Measurements from ENCODE around the gene ARHGAP18.

Gene ARHGAP18

GRCh38 chr6:129667621-129668020 is 42.4 kb downstream of the ARHGAP18 start:
- Histone ChIP-seq H2AFZ (ENCODE audit: low read depth, low read length, severe bottlenecking) (no peak overlapping the region), H3K4me2 (ENCODE audit: low read depth, low read length, poor library complexity, severe bottlenecking) (no peak overlapping the region), H3F3A (ENCODE audit: insufficient read depth) (no peaks in the 10 kb centered on the region), H3K9me3 (ENCODE audit: insufficient read depth, low read length) (no peaks in the 10 kb centered on the region), H3K9ac (ENCODE audit: low read length) (no peak overlapping the region), H3K9me2 (replicated peaks; ENCODE audit: insufficient read depth, low read length) (no peaks in the 10 kb centered on the region), H3K4me3 (ENCODE audit: insufficient read depth, low read length, poor library complexity, severe bottlenecking) (no peak overlapping the region), H4K20me1 (ENCODE audit: low read depth, low read length) (no peaks in the 10 kb centered on the region), H3K79me2 (ENCODE audit: insufficient read depth, low read length) (no peaks in the 10 kb centered on the region), H3K36me3 (ENCODE audit: low read length) (no peaks in the 10 kb centered on the region), H3K27me3 (ENCODE audit: low read length) (no peaks in the 10 kb centered on the region), H3K27ac (ENCODE audit: low read depth, low read length) (no peak overlapping the region)
- TF ChIP-seq CTCF (IDR thresholded peaks at IDR 0.05; ENCODE audit: insufficient read depth, low read length, poor library complexity, severe bottlenecking) (no peak), EZH2phosphoT487 (conservative IDR thresholded peaks at IDR 0.05; ENCODE audit: low read length) (no peak)

- H3K4me2 ChIP-seq (ENCODE audit: low read depth, low read length, poor library complexity, severe bottlenecking): no peak overlapping the region
- H3K79me2 ChIP-seq (ENCODE audit: insufficient read depth, low read length): no peaks in the 10 kb centered on the region
- no peaks in the 10 kb centered on the region for H3F3A ChIP-seq (ENCODE audit: insufficient read depth)
- H3K27me3 ChIP-seq (ENCODE audit: low read length): no peaks in the 10 kb centered on the region
- H4K20me1 ChIP-seq (ENCODE audit: low read depth, low read length): no peaks in the 10 kb centered on the region
- H3K9me2 ChIP-seq (replicated peaks; ENCODE audit: insufficient read depth, low read length): no peaks in the 10 kb centered on the region
- H3K27ac ChIP-seq (ENCODE audit: low read depth, low read length): no peak overlapping the region
- no peak overlapping the region for H3K9ac ChIP-seq (ENCODE audit: low read length)
- H2AFZ ChIP-seq (ENCODE audit: low read depth, low read length, severe bottlenecking): no peak overlapping the region
- no peaks in the 10 kb centered on the region for H3K36me3 ChIP-seq (ENCODE audit: low read length)
- TF ChIP-seq EZH2phosphoT487 (conservative IDR thresholded peaks at IDR 0.05; ENCODE audit: low read length): no peak
- TF ChIP-seq CTCF (IDR thresholded peaks at IDR 0.05; ENCODE audit: insufficient read depth, low read length, poor library complexity, severe bottlenecking): no peak
- no peak overlapping the region for H3K4me3 ChIP-seq (ENCODE audit: insufficient read depth, low read length, poor library complexity, severe bottlenecking)
- H3K9me3 ChIP-seq (ENCODE audit: insufficient read depth, low read length): no peaks in the 10 kb centered on the region
Observed at GRCh38 chr6:129667034-129667433, 42.9 kb downstream of the ARHGAP18 start.

- Histone ChIP-seq H3F3A (ENCODE audit: insufficient read depth) (no peaks in the 10 kb centered on the region), H3K79me2 (ENCODE audit: insufficient read depth, low read length) (no peaks in the 10 kb centered on the region), H3K27me3 (ENCODE audit: low read length) (no peaks in the 10 kb centered on the region), H3K4me2 (ENCODE audit: low read depth, low read length, poor library complexity, severe bottlenecking) (no peak overlapping the region), H3K4me3 (ENCODE audit: insufficient read depth, low read length, poor library complexity, severe bottlenecking) (no peak overlapping the region), H3K27ac (ENCODE audit: low read depth, low read length) (no peak overlapping the region), H3K9ac (ENCODE audit: low read length) (no peak overlapping the region), H3K36me3 (ENCODE audit: low read length) (no peaks in the 10 kb centered on the region), H3K9me3 (ENCODE audit: insufficient read depth, low read length) (no peaks in the 10 kb centered on the region), H2AFZ (ENCODE audit: low read depth, low read length, severe bottlenecking) (no peak overlapping the region), H3K9me2 (replicated peaks; ENCODE audit: insufficient read depth, low read length) (no peaks in the 10 kb centered on the region), H4K20me1 (ENCODE audit: low read depth, low read length) (no peaks in the 10 kb centered on the region)
- TF ChIP-seq EZH2phosphoT487 (conservative IDR thresholded peaks at IDR 0.05; ENCODE audit: low read length) (no peak), CTCF (IDR thresholded peaks at IDR 0.05; ENCODE audit: insufficient read depth, low read length, poor library complexity, severe bottlenecking) (no peak)
Observed at GRCh38 chr6:129665555-129665954, 44.4 kb downstream of the ARHGAP18 start.

Measured in SU-DHL-6 (cell line).